ENCODE data around the gene TALDO1.
"Not testable (repeated sequence)": the region's sequence is repeated elsewhere in the genome, so short reads cannot be mapped to it uniquely, and the experiment has no call there.

Gene TALDO1

DNA sequence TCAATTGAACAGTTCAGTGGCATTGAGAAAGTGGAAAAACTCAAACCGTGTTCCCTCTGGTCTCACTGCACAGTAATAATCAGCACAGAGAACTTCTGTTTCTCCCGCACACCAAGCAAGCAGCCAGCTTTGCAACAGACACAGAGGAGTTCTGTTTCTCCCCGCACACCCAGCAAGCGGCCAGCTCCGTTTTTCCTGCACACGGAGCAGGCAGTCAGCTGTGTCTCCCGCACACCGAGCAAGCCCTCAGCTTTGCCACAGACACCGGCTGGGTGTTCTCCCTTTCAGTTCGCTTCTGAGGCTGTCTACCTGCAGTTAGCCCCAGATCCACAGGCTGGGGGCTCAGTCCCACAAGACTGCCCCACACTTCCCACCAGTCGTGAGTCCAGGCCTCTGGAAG, 9.9 kb upstream of the TALDO1 start:
- DNase-seq (ENCODE audit: low spot score): peak; percentile 64

DNA sequence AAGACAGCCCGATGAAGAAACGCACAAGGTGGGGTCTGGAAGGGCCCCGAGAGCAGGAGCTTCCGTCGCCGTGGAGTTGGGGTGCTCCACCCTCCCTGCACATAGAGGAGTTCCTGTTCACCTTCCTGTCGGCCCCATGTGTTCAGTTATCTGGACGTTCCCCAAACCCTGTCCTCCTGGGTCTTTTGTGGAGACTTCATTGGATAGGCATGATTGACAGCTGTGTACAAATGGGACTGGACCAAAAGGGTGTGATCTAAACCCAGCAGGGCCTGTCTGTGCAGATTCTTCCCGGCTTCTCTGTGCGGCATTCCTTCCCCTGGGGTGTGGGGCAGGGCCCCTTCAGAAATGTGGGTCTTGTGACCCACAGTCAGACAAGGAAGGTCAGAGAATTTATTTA, 9.4 kb upstream of the TALDO1 start:
- not testable (repeated sequence) for DNase-seq (ENCODE audit: low spot score)

DNA sequence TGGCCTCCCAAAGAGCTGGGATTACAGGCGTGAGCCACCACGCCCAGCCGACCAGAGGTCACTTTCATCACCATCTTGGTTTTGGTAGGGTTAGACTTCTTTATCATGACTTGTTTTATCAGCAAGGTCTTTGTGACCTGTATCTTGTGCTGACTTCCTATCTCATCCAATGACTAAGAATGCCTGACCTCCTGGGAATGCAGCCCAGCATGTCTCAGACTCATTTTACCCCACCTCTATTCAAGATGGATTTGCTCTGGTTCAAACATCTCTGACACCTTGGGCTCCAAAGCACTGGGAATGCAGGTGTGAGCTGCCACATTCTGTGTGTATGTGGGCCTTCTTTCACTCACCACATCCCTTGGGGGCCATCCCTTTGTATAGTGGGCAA, 5.1 kb upstream of the TALDO1 start:
- no peak for DNase-seq (ENCODE audit: low spot score)

DNA sequence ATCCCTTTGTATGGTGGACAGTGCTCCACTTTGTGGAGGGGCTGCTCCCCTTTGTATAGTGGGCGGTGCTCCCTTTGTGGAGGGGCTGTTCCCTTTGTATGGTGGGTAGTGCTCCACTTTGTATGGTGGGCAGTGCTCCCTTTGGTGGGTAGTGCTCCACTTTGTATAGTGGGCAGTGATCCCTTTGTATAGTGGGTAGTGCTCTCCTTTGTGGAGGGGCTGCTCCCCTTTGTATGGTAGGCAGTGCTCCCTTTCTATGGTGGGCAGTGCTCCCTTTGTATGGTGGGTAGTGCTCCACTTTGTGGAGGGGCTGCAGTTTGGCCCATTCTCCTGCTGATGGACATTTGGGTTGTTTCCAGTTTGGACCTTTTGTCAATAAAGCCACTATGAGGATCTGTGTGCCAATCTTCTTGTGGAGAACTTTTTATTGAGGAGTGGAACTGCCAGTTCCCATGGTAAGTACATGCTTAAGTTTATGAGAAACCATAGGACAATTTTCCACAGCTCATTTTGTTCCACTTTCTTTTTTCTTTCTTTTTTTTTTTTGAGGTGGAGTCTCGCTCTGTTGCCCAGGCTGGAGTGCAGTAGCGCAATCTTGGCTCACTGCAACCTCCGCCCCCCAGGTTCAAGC, 4.6 kb upstream of the TALDO1 start:
- no peak for DNase-seq (ENCODE audit: low spot score)

DNA sequence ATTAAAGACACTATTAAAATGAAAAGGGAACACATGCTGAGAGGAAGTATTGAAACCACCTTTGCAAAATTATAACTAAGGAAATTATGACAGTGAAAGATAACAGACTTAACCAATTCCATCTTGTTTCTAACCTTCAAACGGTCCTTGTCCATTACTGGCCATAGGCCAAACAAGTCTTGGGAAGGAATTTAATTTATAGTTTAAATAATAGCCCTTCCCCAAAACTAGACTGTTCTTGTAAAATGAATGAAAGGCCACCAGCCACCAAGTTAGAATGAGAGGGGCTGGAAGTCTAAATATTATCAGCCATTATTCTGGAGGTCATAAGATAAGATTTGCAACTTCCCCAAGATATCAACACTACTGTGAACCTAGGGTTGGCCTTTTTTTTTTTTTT, 1.8 kb upstream of the TALDO1 start:
- DNase-seq (ENCODE audit: low spot score): no peak

DNA sequence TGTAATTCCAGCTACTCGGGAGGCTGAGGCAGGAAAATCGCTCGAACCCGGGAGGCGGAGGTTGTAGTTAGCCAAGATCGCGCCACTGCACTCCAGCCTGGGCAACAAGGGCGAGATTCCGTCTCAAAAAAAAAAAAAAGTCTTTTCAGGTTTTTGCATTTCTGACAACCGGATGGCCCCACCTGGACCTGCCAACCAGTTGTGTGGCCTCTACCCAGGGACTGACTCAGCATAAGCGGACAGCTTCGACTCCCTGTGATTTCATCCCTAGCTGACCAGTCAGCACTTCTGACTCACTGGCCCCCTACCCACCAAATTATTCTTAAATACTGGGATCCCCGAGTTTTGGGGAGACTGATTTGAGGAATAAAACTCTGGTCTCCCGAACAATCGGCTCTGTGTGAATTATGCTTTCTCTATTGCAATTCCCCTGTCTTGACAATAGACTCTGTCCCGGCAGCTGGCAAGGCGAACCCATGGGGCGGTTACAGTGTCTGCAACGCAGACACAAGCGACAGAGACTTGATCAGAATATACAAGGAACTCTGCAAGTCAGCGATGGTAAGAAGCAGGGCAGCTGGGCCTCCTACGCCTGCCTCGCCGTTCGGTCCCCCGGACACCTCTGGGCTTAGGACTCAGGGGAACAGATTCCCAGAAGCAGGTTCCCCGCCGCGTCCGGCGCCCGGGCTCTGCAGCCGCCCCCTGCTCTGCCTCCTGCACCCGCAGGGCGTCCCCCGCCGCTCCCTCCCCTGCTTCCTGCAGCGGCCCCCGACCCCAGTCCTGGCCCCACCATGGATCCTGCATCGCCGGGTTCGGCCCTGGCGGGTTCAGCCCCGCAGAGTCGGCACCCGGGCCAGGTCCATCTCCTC, 741 bp upstream of the TALDO1 start:
- DNase-seq (ENCODE audit: low spot score): peak; percentile 83

DNA sequence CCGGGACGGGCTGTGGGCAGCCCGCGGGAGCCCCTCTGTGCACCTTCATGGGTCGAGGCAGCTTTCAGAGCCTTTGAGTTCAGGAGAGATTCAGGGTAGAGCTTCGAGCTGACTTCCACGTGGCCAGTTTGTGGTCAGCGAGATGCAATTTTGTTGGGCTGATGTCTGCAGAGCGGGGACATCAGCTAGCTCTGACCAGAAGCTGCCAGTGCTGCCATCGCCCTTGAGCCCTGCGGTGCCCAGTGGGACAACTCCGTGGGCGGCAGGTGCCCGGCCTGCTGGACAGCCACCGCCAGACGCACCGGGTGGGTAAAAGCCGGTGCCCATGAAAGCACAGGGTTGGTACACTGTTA, 719 bp downstream of the TALDO1 start:
- no peak for DNase-seq (ENCODE audit: low spot score)

DNA sequence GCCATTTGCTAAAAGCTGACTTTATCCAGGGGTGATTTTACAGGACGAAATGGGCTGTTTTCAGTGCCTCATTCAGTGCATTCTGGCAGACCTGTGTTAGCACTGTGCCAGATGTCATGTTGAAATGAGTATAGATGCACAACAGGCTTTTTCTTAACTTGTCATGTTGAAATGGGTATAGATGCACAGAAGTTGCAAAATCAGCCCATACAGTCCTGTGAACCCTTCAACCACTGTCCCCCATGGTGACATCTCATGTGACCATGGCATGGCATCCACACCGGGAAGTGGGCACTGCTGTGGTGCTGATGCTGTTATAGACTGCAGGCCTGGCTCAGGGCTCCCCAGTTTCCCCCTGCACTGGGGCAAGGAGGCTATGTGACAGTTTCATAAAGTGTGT, 2.5 kb downstream of the TALDO1 start:
- no peak for DNase-seq (ENCODE audit: low spot score)

DNA sequence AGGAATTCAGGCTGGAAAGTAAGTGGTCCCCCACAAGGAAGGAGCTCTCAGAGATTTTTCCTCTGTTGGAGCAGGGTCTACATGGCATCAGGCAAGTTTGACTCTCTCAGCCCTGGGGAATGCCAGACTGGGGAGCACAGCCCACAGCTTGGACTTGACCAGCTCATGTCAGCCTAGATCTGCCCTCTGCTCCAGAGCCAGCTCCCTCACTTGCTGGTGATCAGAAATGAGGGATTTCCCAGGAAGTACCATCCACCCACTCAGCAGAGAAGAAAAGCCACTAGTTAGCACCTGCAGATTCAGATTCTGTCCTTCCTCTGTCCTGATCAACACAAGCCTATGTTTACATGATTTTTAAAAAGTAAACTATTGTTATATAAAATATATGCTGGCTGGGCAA, 13.0 kb downstream of the TALDO1 start:
- no peak for DNase-seq (ENCODE audit: low spot score)

DNA sequence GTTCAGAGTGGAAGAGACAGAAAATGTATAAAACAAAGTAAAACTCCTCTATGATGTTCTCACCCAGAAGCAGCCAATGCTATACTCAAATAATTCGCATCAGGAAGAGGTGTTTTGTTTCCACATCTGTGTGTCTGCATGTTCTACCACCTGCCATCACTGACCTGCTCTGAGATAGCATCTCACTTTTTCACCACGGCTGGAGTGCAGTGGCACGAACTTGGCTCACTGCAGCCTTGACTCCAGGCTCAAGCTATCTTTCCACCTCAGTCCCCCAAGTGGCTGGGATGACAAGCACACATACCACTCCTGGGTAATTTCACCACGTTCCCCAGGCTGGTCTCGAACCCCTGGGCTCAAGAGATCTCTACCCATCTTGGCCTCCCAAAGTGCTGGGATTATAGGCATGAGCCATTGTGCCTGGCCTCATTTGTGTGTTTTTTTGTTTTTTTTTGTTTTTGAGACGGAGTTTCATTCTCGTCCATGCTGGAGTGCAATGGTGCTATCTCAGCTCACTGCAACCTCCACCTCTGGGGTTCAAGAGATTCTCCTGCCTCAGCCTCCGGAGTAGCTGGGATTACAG, 14.4 kb downstream of the TALDO1 start:
- DNase-seq (ENCODE audit: low spot score): no peak

DNA sequence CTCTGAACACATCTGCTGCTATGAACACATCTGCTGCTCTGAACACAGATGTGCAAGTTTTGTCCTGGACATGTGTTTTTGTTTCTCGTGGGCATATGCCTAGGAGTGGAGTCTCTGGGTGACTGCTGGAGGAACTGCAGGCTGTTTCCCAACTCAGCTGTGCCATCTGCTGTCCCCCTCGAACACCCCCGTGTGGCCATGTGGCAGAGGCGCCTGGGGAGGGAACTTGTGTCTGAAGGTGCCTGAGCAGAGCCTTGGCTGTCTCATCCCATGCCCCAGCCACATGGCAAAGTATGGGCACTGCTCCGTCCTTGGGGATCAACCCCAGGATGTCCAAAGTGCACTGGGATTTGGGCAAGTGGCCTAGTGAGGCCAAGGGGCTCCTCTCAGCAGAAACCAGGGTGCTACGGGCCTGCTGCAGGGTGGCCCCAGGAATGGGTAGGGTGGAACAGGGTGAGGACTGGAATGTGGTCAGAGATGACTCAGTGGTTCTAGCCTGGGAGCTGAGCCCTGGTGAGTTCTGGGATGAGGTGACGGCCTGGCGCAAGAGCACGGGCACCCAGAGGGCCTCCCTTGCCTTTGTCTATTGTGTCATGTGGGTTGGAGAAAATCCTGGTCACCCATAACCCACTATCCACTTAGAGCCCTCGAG, 15.3 kb downstream of the TALDO1 start:
- DNase-seq (ENCODE audit: low spot score): peak; percentile 74

DNA sequence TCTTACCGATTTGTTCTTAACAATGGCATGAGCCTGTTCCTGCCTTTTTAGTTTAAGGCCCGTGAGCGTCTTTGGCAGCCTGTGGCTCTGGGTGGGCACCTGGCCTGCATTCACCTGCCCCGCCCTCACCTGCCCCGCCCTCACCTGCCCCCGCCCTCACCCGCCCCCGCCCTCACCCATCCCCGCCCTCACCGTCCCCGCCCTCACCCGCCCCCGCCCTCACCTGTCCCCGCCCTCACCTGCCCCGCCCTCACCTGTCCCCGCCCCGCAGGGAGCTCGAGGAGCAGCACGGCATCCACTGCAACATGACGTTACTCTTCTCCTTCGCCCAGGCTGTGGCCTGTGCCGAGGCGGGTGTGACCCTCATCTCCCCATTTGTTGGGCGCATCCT, 15.8 kb downstream of the TALDO1 start:
- no peak for DNase-seq (ENCODE audit: low spot score)

DNA sequence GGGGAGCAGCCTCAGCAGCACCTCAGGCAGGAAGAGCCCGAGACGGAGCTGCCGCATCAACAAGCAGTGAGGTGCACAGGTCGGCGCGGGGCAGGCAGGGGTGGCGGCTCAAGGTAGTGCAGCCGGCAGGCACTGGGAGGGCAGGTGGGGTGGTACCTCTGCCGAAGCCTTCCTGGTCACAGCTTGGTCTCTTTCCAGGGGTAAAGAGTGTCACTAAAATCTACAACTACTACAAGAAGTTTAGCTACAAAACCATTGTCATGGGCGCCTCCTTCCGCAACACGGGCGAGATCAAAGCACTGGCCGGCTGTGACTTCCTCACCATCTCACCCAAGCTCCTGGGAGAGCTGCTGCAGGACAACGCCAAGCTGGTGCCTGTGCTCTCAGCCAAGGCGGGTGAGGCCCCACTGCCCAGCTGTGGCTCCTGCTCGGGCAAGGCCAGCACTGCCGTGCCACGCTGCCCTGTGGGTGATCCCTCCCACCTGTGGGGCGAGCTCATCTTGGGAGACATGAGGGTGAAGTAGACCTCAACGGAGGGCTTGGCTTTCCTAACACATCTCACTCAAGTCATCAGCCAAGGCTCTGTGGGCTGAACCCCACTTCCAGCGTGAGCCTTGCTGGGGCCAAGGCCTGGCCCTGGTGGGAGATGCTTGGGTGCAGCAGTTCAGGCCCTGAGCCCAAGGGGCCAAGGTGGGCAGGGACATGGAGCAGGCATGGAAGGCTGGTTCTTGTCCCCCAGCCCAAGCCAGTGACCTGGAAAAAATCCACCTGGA, 16.5 kb downstream of the TALDO1 start:
- no peak for DNase-seq (ENCODE audit: low spot score)

DNA sequence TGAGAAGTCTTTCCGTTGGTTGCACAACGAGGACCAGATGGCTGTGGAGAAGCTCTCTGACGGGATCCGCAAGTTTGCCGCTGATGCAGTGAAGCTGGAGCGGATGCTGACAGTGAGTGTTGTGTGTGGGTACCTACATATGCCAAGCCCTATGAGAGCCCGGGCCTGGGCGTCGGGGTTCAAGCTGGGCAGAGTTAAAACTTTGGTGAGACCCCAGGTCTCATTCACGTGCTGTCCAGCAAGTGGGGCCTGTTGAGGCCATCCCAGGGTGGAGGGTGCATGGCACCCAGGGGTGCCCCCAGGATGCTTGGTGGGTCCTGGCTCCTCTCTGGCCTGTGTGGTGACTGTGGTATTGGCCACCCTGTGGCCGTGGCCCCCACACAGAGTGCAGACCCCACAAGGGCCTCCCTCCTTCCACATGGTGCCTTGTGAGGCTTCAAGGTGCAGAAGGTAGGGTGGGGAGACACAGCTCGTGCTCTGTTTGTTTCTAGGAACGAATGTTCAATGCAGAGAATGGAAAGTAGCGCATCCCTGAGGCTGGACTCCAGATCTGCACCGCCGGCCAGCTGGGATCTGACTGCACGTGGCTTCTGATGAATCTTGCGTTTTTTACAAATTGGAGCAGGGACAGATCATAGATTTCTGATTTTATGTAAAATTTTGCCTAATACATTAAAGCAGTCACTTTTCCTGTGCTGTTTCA, 17.2 kb downstream of the TALDO1 start:
- DNase-seq (ENCODE audit: low spot score): no peak

DNA sequence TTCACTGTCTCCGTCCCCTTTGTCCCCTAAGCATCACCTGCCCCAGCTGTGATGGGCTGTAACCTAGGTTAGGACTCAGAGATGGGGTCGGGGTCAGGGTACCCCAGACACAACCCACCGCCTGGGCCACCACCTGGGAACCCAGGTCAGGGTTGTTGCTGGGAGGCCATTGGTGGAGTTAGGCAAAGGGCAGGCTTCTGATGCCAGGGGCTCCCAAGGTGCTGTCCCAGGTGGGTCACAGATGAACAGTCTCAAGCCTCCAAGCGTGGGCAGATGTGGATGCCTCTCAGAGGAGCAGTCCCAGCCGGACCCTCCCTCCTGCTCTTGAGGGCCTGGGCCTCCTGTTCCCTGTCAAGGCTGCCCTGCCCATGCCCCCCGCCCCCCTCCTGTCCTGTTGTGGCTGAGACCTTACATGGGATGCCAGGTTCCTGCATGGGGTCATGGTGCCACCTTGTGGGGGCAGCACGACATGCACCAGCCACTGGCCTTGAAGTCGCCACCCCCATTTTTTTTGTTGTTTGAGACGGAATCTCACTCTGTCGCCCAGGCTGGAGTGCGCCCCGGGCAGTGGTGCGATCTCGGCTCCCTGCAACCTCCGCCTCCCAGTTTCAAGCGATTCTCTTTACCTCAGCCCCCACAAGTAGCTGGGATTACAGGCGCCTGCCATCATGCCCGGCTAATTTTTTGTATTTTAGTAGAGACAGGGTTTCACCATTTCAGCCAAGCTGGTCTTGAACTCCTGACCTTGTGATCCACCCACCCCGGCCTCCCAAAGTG, 17.9 kb downstream of the TALDO1 start:
- DNase-seq (ENCODE audit: low spot score): peak; percentile 63

DNA sequence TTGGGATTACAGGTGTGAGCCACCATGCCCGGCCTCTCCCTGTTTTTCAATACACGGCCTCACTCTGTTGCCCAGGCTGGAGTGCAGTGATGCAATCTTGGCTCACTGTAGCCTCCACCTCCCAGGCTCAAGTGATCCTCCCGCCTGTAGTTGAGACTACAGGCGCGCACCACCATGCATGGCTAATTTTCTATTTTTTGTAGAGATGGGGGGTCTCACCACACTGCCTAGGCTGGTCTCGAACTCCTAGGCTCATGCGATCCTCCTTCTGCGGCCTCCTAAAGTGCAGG, 18.5 kb downstream of the TALDO1 start:
- DNase-seq (ENCODE audit: low spot score): no peak

DNA sequence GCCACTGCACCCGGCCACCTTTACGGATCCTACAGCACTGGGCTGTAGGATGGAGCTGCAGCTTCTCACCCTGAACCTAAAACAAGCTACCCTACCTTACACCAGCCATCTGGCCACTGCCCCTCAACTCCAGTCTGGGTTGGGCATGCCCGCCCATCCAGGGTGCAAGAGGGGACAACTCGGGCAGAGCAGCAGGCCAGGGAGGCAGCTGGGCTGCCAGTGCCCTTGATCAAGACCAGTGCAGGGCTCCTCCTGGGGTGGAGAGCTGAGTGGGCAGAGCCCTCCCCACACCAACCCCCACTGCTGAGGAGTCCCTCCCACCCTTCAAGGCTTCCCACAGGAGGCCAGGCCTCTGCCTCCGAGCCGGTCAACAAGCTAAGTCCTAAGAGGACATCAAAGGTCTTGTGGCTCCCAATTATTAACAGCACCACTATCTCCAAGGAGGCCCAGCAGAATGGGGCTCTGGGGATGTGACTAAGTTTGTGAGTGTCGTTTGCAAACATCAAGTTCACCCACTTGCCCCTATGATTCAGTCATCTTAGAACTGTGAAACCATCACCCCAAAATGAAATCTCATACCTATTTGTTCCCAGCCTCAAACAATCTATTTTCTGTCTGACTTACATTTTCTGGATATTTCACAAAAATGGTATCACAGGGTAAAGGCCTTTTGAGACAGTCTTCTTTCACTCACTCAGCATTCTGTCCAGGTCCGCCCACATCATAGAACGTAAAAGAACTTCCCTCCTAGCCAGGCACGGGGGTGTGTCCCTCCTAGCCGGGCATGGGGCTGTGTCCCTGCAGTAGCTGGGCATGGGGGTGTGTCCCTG, 19.1 kb downstream of the TALDO1 start:
- no peak for DNase-seq (ENCODE audit: low spot score)

DNA sequence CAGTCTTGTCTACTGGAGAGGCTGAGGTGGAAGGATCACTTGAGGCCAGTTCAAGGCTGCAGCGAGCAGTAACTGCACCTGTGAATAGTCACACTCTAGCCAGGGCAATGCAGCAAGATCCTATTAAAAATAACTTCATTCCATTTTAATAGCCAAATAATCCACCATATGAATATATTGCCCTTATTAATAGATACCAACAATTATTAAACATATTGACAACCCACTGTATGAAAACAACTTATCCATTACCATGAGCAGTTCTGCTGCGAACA, 19.6 kb downstream of the TALDO1 start:
- no peak for DNase-seq (ENCODE audit: low spot score)

DNA sequence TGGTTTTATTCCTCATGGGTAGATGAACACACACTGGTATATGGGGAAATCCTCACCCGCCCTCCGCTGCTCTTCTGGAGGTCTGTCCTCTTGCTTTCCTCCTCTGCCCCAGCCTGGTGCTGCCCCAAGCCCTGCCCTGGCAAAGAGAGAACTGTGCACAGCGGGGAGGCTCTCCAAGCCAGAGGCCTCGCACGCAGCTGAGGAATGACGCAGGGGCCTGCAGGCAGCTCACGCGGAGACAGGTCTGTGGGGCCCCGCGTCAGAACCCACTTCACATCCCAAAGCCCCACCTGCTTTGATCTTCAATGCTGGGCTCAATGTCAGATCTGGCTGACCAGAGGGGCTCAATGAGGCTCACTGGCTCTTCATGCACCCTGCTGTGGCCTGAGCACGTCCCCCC, 20.0 kb downstream of the TALDO1 start:
- no peak for DNase-seq (ENCODE audit: low spot score)

DNA sequence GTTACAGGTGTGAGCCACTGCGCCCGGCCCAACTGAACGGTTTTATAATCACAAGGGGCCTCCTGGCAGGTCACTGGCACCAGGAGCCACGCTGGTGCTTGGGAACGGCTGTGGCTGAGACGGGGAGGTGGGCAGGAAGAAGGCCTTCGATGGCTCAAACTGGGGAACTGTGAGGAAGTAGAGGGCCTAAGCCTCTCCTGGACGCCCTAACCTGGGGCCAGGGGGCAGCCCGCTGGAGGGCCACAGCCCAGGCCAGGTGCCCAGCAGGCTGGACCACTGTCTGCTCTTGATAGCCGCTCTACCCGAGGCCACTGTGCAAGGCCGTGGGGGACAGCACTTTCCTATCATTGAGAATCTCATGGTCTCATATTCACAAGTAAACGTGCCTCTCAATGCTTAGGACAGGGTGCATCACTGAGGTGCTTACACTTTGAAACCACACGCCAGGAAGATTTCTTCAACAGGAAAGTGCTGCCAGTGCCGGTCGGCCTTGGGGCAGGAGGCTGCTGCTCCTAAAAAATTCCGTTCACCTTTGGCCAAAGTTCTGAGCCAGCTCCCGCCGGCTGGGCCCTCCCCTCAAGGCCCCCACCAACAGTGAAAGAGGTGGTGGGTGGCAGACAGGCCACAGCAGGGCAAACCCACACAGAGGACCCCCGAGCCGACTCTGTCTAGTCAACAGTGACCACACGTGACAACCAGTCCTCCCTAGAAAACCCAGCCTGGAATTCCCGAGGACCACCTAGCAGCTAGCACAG, 22.8 kb downstream of the TALDO1 start:
- no peak for DNase-seq (ENCODE audit: low spot score)
